Urothelium cell line (cell line): ENCODE results near the gene USP9Y.
"Not testable (repeated sequence)": the region's sequence is repeated elsewhere in the genome, so short reads cannot be mapped to it uniquely, and the experiment has no call there.

ENCODE experiments used
- DNase-seq: peaks from one replicate; pipeline ENCODE4 v3.0.0; 2011; ENCODE audit warnings: low spot score, mixed read lengths
- FAIRE-seq: peaks from 2 replicates; lab custom pipeline; 2011; peaks lifted over from hg19 to GRCh38; lab: Jason Lieb, UNC

The USP9Y gene, protein sequence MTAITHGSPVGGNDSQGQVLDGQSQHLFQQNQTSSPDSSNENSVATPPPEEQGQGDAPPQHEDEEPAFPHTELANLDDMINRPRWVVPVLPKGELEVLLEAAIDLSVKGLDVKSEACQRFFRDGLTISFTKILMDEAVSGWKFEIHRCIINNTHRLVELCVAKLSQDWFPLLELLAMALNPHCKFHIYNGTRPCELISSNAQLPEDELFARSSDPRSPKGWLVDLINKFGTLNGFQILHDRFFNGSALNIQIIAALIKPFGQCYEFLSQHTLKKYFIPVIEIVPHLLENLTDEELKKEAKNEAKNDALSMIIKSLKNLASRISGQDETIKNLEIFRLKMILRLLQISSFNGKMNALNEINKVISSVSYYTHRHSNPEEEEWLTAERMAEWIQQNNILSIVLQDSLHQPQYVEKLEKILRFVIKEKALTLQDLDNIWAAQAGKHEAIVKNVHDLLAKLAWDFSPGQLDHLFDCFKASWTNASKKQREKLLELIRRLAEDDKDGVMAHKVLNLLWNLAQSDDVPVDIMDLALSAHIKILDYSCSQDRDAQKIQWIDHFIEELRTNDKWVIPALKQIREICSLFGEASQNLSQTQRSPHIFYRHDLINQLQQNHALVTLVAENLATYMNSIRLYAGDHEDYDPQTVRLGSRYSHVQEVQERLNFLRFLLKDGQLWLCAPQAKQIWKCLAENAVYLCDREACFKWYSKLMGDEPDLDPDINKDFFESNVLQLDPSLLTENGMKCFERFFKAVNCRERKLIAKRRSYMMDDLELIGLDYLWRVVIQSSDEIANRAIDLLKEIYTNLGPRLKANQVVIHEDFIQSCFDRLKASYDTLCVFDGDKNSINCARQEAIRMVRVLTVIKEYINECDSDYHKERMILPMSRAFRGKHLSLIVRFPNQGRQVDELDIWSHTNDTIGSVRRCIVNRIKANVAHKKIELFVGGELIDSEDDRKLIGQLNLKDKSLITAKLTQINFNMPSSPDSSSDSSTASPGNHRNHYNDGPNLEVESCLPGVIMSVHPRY (N-terminal part only)

GRCh38 chrY:12701181-12701695 lies at the start of gene USP9Y:
USP9Y (plus strand) TSS chrY:12701231; CDS start chrY:12709448, 8,217 bp downstream.
- DNase-seq, result no peak
- no peak for FAIRE-seq

DNA sequence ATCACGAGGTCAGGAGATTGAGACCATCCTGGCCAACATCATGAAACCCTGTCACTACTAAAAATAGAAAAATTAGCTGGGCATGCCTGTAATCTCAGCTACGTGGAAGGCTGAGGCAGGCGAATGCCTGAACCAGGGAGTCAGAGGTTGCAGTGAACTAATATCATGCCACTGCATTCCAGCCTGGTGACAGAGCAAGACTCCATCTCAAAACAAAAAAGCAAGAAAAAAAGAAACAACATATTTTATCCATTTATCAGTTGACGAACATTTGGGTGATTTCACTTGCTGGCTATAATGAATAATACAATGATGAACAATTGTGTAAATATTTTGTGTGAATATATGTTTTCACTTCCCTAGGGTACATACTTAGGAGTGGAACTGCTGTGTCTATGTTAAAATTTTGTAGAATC lies 49.4 kb upstream of the USP9Y start:
- FAIRE-seq, result no peak
- DNase-seq, result no peak

DNA sequence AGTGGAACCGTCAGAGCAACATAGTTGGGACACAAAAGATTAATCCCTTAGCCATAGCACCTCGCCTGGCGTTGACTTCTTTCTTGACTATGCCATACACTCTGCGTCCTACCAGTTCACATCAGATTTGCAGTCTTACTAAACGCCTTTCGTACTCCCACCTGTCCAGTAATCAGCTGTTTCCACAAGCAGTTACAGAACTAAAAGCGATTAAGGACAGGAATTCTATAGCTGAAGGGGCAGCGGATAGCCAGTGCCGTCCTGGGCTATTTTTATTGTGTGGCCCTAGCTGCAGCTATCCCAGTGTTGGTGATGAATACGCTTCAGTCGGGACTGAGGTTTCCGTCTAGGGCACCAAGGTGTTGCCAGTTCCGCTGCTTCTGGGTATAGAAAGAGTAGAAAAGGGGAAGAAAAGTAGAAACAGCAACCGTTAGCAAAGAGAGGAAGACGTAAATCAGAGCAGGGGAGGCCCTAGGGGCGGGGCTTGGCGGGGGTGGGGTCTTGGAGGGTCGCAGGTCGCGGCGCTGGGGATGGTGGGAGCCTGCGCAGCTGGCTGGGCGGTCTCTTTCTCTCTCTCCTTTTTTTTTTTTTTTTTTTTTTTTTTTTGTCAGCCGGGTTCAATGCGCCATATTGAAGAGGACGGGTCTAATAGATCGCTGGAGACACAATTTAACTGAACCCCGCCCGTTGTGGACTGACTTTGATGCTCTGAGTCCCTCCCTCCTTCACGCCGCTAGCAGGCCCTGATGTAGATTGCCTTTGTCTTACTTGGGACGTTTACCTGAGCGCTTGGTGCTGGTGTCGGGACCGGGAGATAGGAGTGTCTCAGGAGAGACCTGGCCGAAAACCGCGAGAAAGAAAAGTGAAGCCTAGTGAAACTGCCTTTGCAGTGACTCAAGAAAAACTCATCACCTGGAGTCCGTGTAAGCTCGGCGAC lies 39.0 kb upstream of the USP9Y start:
- DNase-seq (no peak), FAIRE-seq (no peak)

DNA sequence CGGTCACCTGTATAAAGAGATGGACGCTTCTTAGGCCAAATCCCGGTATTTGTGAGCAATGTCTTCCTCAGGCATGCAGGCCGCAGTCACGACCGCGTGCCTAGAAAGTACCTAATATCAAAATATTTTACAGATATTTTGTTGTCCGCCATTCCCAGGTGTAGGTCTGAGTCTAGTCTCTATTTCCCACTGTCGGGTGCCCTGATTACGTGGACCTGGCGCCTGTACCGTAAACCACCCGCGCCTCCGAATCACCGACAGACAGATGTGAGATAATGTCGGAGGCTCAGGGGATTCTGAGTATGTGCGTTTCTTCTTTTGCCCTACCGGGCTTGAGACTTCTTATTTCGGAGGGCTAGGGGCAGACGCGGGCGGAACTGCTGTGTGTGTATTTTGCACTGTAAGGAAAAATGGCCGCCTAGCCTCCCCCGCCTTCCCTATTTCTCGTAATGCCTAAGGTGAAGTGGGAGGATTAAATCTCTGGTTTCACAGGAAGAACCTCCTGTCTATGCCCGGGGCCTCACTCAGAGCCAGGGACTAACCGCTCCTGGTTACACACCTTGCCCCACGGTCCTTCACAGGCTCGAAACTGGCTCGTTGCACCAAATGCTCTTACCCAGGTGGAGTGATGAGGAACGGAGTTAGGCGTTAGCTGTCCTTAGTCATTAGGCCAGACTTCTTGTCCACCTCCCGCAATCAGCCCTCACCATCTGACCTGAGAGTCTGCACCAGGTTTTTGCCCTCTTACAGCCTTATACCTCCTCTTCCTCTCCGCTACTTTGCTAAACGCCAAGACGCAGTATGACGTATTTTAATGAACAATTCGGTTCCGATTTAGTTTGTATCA lies 38.1 kb upstream of the USP9Y start:
- DNase-seq, result no peak
- FAIRE-seq, result no peak

GRCh38 chrY:12663845-12664244 lies 37.2 kb upstream of the USP9Y start:
- not testable (repeated sequence) for DNase-seq, FAIRE-seq

GRCh38 chrY:12678111-12678510 lies 22.9 kb upstream of the USP9Y start:
- DNase-seq (no peak), FAIRE-seq (no peak)

GRCh38 chrY:12681535-12681934 lies 19.5 kb upstream of the USP9Y start:
- FAIRE-seq (no peak), DNase-seq (no peak)

DNA sequence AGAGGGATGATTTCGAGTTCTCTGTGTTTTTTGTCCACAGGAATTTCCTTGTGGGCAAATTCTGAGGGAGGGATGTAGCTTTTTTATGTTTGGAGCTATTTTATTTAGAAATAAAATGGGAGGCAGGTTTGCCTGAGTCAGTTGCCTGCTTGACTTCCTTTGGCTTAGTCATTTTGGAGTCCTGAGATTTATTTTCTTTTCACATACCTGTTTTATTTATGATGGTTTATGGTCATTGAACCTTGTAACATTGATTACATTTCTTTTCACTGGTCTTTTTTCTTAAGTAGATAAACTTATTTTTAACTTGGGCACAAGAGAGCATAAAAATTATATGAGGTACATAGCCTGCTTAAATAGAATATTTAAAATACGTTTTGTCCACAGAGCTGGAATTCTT lies 12.7 kb upstream of the USP9Y start:
- no peak for FAIRE-seq
- no peak for DNase-seq

DNA sequence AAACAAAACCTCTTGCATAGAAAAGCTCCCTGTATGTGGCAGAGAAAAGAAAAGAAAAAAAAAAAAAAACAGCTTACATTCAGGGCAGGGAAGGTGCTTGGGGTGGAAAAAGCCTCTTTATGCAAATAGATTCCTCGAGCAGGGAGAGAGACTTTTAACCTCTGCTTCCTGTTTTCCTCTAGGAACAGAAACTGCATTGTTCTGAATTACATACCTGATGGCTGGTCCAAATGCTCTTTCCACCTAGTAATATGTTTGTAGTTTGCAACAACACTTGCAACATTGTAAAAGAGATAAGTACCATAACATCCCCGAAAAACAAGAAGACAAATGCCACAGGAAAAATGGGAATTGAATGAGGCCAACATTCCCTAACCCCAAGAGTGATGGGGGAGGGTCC lies 944 bp upstream of the USP9Y start:
- no peak for FAIRE-seq
- DNase-seq, result no peak

- no peak for FAIRE-seq
- DNase-seq, result no peak
Observed at GRCh38 chrY:12702174-12702573, 1.1 kb downstream of the USP9Y start.

GRCh38 chrY:12710460-12710859 lies 9.4 kb downstream of the USP9Y start:
- DNase-seq (no peak), FAIRE-seq (no peak)

- no peak for DNase-seq
- no peak for FAIRE-seq
Observed at GRCh38 chrY:12715376-12715775, 14.3 kb downstream of the USP9Y start.

GRCh38 chrY:12729746-12730145 lies 28.7 kb downstream of the USP9Y start:
- FAIRE-seq, result no peak
- no peak for DNase-seq

DNA sequence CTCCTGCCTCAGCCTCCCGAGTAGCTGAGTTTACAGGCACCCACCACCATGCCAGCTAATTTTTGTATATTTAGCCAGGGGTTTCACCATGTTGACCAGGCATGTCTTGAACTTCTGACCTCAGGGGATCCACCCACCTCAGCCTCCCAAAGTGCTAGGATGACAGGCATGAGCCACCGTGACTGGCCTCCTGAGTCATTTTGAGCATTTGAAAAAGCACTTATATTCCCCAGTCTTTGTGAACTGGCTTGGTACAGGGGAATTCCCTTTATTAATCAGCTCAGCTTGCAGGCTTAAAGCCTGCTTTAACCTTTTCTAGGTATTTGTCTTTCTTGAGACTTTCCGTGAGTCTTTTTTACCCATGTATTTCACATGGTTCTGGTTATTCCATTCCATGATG lies 32.6 kb downstream of the USP9Y start:
- DNase-seq (no peak), FAIRE-seq (no peak)

DNA sequence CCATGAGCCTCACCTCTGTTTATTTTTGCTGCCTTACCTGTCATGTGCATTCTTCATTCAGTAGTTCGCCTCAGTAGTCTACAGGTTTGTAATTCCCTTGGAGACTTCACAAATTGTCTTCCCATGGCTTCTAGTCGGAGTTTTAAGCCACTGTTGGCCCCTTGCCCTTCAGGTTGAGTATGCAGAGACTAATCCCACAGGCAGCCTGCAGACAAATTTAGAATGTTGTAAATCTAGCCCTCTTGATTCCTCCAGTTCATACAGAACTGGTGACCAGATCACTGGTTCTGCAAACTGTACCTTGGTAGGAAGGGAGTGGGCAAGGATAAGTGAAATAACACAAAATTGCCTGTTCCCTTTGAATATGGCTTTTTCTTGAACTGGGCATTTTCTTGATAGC lies 33.0 kb downstream of the USP9Y start:
- DNase-seq (no peak), FAIRE-seq (no peak)

GRCh38 chrY:12741414-12741813 lies 40.4 kb downstream of the USP9Y start:
- no peak for FAIRE-seq
- DNase-seq, result no peak

DNA sequence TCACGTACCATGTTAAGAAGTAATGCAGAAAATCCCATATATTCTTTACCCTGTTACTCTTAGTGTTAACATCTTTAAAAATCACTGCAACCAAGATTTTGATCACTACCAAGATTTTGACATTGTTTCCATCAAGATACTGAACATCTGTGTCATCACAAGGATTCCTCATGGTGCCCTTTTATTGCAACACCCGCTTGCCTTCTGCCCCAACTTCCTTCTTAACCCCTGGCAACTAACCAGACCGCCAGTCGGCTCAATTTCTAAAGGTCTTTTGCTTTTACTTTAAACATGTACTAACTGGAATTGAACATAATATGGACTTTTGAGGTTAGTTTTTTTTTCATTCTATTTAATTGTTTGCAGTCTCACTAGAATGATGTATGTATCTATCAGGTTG lies 41.7 kb downstream of the USP9Y start:
- FAIRE-seq (no peak), DNase-seq (no peak)

DNA sequence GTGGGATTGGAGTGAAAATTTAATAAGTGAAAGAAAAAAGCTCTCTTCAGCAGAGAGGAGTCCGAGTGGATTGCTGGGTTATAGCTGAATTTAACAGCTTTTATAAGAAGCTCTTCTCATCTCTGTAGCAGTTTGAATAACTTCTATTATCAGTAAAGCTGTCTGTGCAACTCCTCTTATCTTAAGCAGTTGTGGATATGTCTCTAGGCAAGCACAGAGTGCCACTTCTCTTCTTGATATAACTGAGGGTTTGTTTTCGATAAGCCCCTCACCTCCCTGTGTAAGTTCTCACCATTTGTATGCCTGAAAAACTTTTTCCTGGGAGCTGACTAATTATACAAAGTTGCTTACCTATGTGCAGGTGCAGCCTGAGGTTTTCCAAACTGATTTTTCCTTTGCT lies 43.1 kb downstream of the USP9Y start:
- no peak for FAIRE-seq
- DNase-seq, result no peak

GRCh38 chrY:12749293-12749692 lies 48.3 kb downstream of the USP9Y start:
- FAIRE-seq (no peak), DNase-seq (no peak)
